ENCODE results near the gene MAP3K4.

GRCh38 chr6:160943997-160944396, 47.6 kb upstream of the MAP3K4 start:
- TF ChIP-seq CTCF (conservative IDR thresholded peaks at IDR 0.05; ENCODE audit: low read depth, low read length) (no peak), EZH2 (IDR thresholded peaks at IDR 0.05; ENCODE audit: borderline replicate concordance, low read depth, low read length, poor library complexity, severe bottlenecking) (no peak)

Data from A673 (cell line).